Measurements from ENCODE around the gene GADD45A.

The GADD45A gene

GRCh38 chr1:67690018-67690363 lies 5.0 kb downstream of the GADD45A start:
- DNase-seq, result no peak

GRCh38 chr1:67690411-67690810 lies 5.4 kb downstream of the GADD45A start:
- DNase-seq, result no peak

GRCh38 chr1:67691712-67692111 lies 6.7 kb downstream of the GADD45A start:
- no peak for DNase-seq

- DNase-seq, result no peak
These were observed 11.0 kb downstream of the GADD45A start for GRCh38 chr1:67695963-67696362.

GRCh38 chr1:67696708-67697107 lies 11.7 kb downstream of the GADD45A start:
- DNase-seq, result no peak

GRCh38 chr1:67700220-67700619 lies 15.2 kb downstream of the GADD45A start:
- DNase-seq, result no peak

GRCh38 chr1:67700692-67701410 lies 15.8 kb downstream of the GADD45A start:
- no peak for DNase-seq

- no peak for DNase-seq
These were observed 16.9 kb downstream of the GADD45A start for GRCh38 chr1:67701876-67702275.

GRCh38 chr1:67704351-67704750 lies 19.4 kb downstream of the GADD45A start:
- no peak for DNase-seq

- DNase-seq, result no peak
These were observed 20.9 kb downstream of the GADD45A start for GRCh38 chr1:67705735-67706453.

- no peak for DNase-seq
These were observed 23.6 kb downstream of the GADD45A start for GRCh38 chr1:67708606-67709005.

GRCh38 chr1:67710417-67710816 lies 25.4 kb downstream of the GADD45A start:
- no peak for DNase-seq

- no peak for DNase-seq
These were observed 26.3 kb downstream of the GADD45A start for GRCh38 chr1:67711158-67711854.

- DNase-seq, result no peak
These were observed 26.8 kb downstream of the GADD45A start for GRCh38 chr1:67711855-67712212.

GRCh38 chr1:67713057-67713846 lies 28.3 kb downstream of the GADD45A start:
- no peak for DNase-seq

- no peak for DNase-seq
These were observed 30.8 kb downstream of the GADD45A start for GRCh38 chr1:67715819-67716218.

GRCh38 chr1:67716800-67717199 lies 31.8 kb downstream of the GADD45A start:
- DNase-seq, result no peak

- DNase-seq, result no peak
These were observed 32.9 kb downstream of the GADD45A start for GRCh38 chr1:67717876-67718275.

GRCh38 chr1:67719329-67720196 lies 34.6 kb downstream of the GADD45A start:
- DNase-seq, result no peak

- no peak for DNase-seq
These were observed 36.1 kb downstream of the GADD45A start for GRCh38 chr1:67721112-67721511.

GRCh38 chr1:67721650-67722291 lies 36.8 kb downstream of the GADD45A start:
- DNase-seq, result no peak

Measured in CD4-positive, alpha-beta T cell treated with Interleukin-17A for 1 hour (primary cell).